Nephron (organoid): Measurements from ENCODE around the gene COL18A1.

Experiments
- H3K27ac Mint-ChIP-seq, 3 experiments: 2 replicates each; pipeline ENCODE4 v1.8.0; 2020; ENCODE audit warnings: mixed read lengths in 3 of 3, mild to moderate bottlenecking in 2 of 3, moderate library complexity in 1 of 3
- H3K27me3 Mint-ChIP-seq: 2 replicates; pipeline ENCODE4 v1.8.0; 2021; ENCODE audit warnings: low read depth, mild to moderate bottlenecking, moderate library complexity, mixed read lengths
- H3K36me3 Mint-ChIP-seq: 2 replicates; pipeline ENCODE4 v1.8.0; 2020; ENCODE audit warnings: low read depth, mixed read lengths
- H3K4me1 Mint-ChIP-seq: 2 replicates; pipeline ENCODE4 v1.8.0; 2020; ENCODE audit warnings: mixed read lengths
- H3K4me3 Mint-ChIP-seq, 3 experiments: 2 replicates each; pipeline ENCODE4 v1.8.0; 2020; ENCODE audit warnings: mild to moderate bottlenecking in 3 of 3, mixed read lengths in 3 of 3, moderate library complexity in 2 of 3
- H3K9me3 Mint-ChIP-seq: 2 replicates; pipeline ENCODE4 v1.8.0; 2020; ENCODE audit warnings: mixed read lengths
- CTCF ChIP-seq, 3 experiments: fragments of 200-600 bp; sonication (generic); IDR thresholded peaks; one replicate each; pipeline ENCODE4 v1.5.0; 2021; ENCODE audit warnings: antibody characterized with exemption in 3 of 3; ENCODE audit not compliant: unreplicated experiment in 3 of 3

The COL18A1 gene

GRCh38 chr21:45478816-45479669 lies 74.1 kb downstream of the COL18A1 start:
- Mint-ChIP-seq H3K27me3 (no peaks in the 10 kb centered on the region), H3K4me3 (no peak overlapping the region), H3K4me1 (peaks cover 15% of the 10 kb centered on the region), H3K36me3 (peaks cover 24% of the 10 kb centered on the region), H3K27ac (peak overlapping the region; percentile 45 to 75 (median 59)), H3K9me3 (no peaks in the 10 kb centered on the region)
- no peak for TF ChIP-seq CTCF (IDR thresholded peaks at IDR 0.05; ENCODE audit: unreplicated experiment in 3 of 3)

- Mint-ChIP-seq H3K4me1 (peaks cover 15% of the 10 kb centered on the region), H3K27ac (peak overlapping the region in 2 of 3 experiments; percentile 45 to 48), H3K9me3 (no peaks in the 10 kb centered on the region), H3K27me3 (no peaks in the 10 kb centered on the region), H3K36me3 (peaks cover 27% of the 10 kb centered on the region), H3K4me3 (no peak overlapping the region)
- TF ChIP-seq CTCF (IDR thresholded peaks at IDR 0.05; ENCODE audit: unreplicated experiment in 3 of 3), result no peak
These were observed 75.0 kb downstream of the COL18A1 start for GRCh38 chr21:45479691-45480675.

- peaks cover 27% of the 10 kb centered on the region for H3K36me3 Mint-ChIP-seq
- TF ChIP-seq CTCF (IDR thresholded peaks at IDR 0.05; ENCODE audit: unreplicated experiment in 3 of 3), result no peak
- H3K4me3 Mint-ChIP-seq, result no peak overlapping the region
- no peaks in the 10 kb centered on the region for H3K27me3 Mint-ChIP-seq
- no peak overlapping the region for H3K27ac Mint-ChIP-seq
- H3K4me1 Mint-ChIP-seq, result peaks cover 15% of the 10 kb centered on the region
- H3K9me3 Mint-ChIP-seq, result no peaks in the 10 kb centered on the region
These were observed 75.9 kb downstream of the COL18A1 start for GRCh38 chr21:45480701-45481500.

- Mint-ChIP-seq H3K27ac (no peak overlapping the region), H3K4me3 (no peak overlapping the region), H3K4me1 (peaks cover 13% of the 10 kb centered on the region), H3K9me3 (no peaks in the 10 kb centered on the region), H3K27me3 (no peaks in the 10 kb centered on the region), H3K36me3 (peaks cover 27% of the 10 kb centered on the region)
- no peak for TF ChIP-seq CTCF (IDR thresholded peaks at IDR 0.05; ENCODE audit: unreplicated experiment in 3 of 3)
These were observed 76.6 kb downstream of the COL18A1 start for GRCh38 chr21:45481566-45481965.

- H3K27me3 Mint-ChIP-seq, result no peaks in the 10 kb centered on the region
- peaks cover 25% of the 10 kb centered on the region for H3K36me3 Mint-ChIP-seq
- H3K4me1 Mint-ChIP-seq, result peaks cover 11% of the 10 kb centered on the region
- H3K9me3 Mint-ChIP-seq, result no peaks in the 10 kb centered on the region
- no peak overlapping the region for H3K4me3 Mint-ChIP-seq
- H3K27ac Mint-ChIP-seq, result no peak overlapping the region
- no peak for TF ChIP-seq CTCF (IDR thresholded peaks at IDR 0.05; ENCODE audit: unreplicated experiment in 3 of 3)
These were observed 77.3 kb downstream of the COL18A1 start for GRCh38 chr21:45481977-45482898.
